Vagina (tissue), 2 donors: ENCODE measurements around the gene TMEM151A.

ENCODE experiments used
- POLR2A ChIP-seq, 2 donors: fragments of 450-650 bp; IDR thresholded peaks; one replicate each; pipeline ENCODE4 v1.6.1; 2017; ENCODE audit warnings: antibody characterized with exemption in 2 of 2, mild to moderate bottlenecking in 2 of 2, moderate library complexity in 2 of 2
- POLR2AphosphoS5 ChIP-seq, 2 donors: sonication (generic); formaldehyde crosslinking; IDR thresholded peaks; one replicate each; pipeline ENCODE4 v1.9.0; 2017; ENCODE audit warnings: antibody characterized with exemption in 2 of 2, mild to moderate bottlenecking in 2 of 2, low read depth in 1 of 2; ENCODE audit not compliant: insufficient read depth in 1 of 2

GRCh38 chr11:66286699-66287098, 5.0 kb upstream of the TMEM151A start:
- TF ChIP-seq POLR2AphosphoS5 (IDR thresholded peaks at IDR 0.05; ENCODE audit: insufficient read depth in 1 of 2, low read depth in 1 of 2), result no peak
- TF ChIP-seq POLR2A (IDR thresholded peaks at IDR 0.05), result no peak
